Endothelial cell of umbilical vein (primary cell): ENCODE data around the gene RAB39A. TPM values are rescaled to one million over a fixed set of nuclear protein-coding genes. Genes with fewer than 3 reads are reported as not detected.

Experiments
- BruUV-seq: library from RNA; stranded (reverse); fragments of 400-500 nt; replicated peaks from 2 replicates; lab custom pipeline; 2021; lab: Mats Ljungman, UMichigan
- CTCF ChIA-PET: fragments of 300-600, 350-600 bp; sonication (Branson Sonifier 250); formaldehyde crosslinking; loops from one replicate; lab custom pipeline; 2021; ENCODE audit warnings: antibody characterized with exemption, inconsistent platforms; lab: Charles Lee
- POLR2A ChIA-PET: fragments of 300-600, 350-600 bp; sonication (Branson Sonifier 250); formaldehyde crosslinking; loops from one replicate; lab custom pipeline; 2021; ENCODE audit warnings: antibody characterized with exemption, inconsistent platforms; lab: Charles Lee
- DNase-seq: peaks from one replicate; pipeline ENCODE4 v3.0.0-alpha.2; 2011; ENCODE audit warnings: low read depth, low spot score
- FAIRE-seq: peaks from 2 replicates; lab custom pipeline; 2011; peaks lifted over from hg19 to GRCh38; lab: Jason Lieb, UNC
- H2AFZ ChIP-seq: 2 replicates; pipeline ENCODE4 v1.6.0; 2012; ENCODE audit warnings: low read depth, low read length, control low read depth, inconsistent platforms
- H3K27ac ChIP-seq: 2 replicates; pipeline ENCODE4 v1.5.1; 2011; ENCODE audit warnings: low read depth, mild to moderate bottlenecking, control low read depth, low read length, moderate library complexity; ENCODE audit not compliant: insufficient read depth
- H3K27me3 ChIP-seq, 2 experiments: 2 replicates each; pipeline versions ENCODE4 v1.6.0 to v1.6.1; 2011; ENCODE audit warnings: low read length in 2 of 2, mixed read lengths in 1 of 2; ENCODE audit not compliant: control insufficient read depth in 2 of 2, insufficient read depth in 2 of 2
- H3K36me3 ChIP-seq, 2 experiments: 2 replicates in 1 of 2; 3 replicates in 1 of 2; pipeline ENCODE4 v1.5.1; 2011; ENCODE audit warnings: low read length in 2 of 2, mild to moderate bottlenecking in 1 of 2, moderate library complexity in 1 of 2; ENCODE audit not compliant: control insufficient read depth in 2 of 2, insufficient read depth in 2 of 2; ENCODE audit errors: extremely low read depth in 1 of 2
- H3K4me1 ChIP-seq: 3 replicates; pipeline ENCODE4 v1.5.1; 2011; ENCODE audit warnings: mild to moderate bottlenecking, low read length; ENCODE audit not compliant: control insufficient read depth, insufficient read depth; ENCODE audit errors: extremely low read depth
- H3K4me2 ChIP-seq: 2 replicates; pipeline ENCODE4 v1.6.1; 2011; ENCODE audit warnings: low read length, control low read depth, mixed read lengths; ENCODE audit not compliant: insufficient read depth
- H3K4me3 ChIP-seq, 3 experiments: fragments of 200-600 bp in 1 of 3; sonication (generic), shearing (Covaris generic) in 1 of 3; replicated peaks in 1 of 3; 2 replicates each; pipeline ENCODE4 v1.5.1; 2011 to 2016; ENCODE audit warnings: control low read depth in 3 of 3, low read length in 3 of 3, mild to moderate bottlenecking in 2 of 3, inconsistent platforms in 1 of 3, low read depth in 1 of 3, moderate library complexity in 1 of 3; ENCODE audit not compliant: insufficient read depth in 1 of 3
- H3K79me2 ChIP-seq: 2 replicates; pipeline ENCODE4 v1.6.0; 2012; ENCODE audit warnings: low read length, inconsistent platforms; ENCODE audit not compliant: control insufficient read depth, insufficient read depth
- H3K9ac ChIP-seq: replicated peaks from 2 replicates; pipeline ENCODE3; 2011; ENCODE audit warnings: low read length, control low read depth; ENCODE audit not compliant: insufficient read depth; ENCODE audit errors: extremely low read depth
- H3K9me1 ChIP-seq: replicated peaks from 3 replicates; pipeline ENCODE4 v1.6.0; 2011; ENCODE audit warnings: mild to moderate bottlenecking, low read length; ENCODE audit not compliant: control insufficient read depth, insufficient read depth; ENCODE audit errors: extremely low read depth
- H3K9me3 ChIP-seq: replicated peaks from 2 replicates; pipeline ENCODE4 v1.5.1; 2012; ENCODE audit warnings: low read length, inconsistent platforms; ENCODE audit not compliant: control insufficient read depth, insufficient read depth
- H4K20me1 ChIP-seq: replicated peaks from 2 replicates; pipeline ENCODE3; 2011; ENCODE audit warnings: mild to moderate bottlenecking, low read length; ENCODE audit not compliant: control insufficient read depth, insufficient read depth; ENCODE audit errors: extremely low read depth
- CTCF ChIP-seq, 2 donors: IDR thresholded peaks; 1 replicate in 1 of 2; 2 replicates in 1 of 2; pipeline ENCODE4 v1.5.1; 2011; ENCODE audit warnings: low read length in 2 of 2, mild to moderate bottlenecking in 2 of 2, moderate library complexity in 2 of 2, control low read depth in 1 of 2, inconsistent platforms in 1 of 2, low read depth in 1 of 2; ENCODE audit not compliant: insufficient read depth in 1 of 2; ENCODE audit errors: extremely low read depth in 1 of 2
- EZH2 ChIP-seq: IDR thresholded peaks from 2 replicates; pipeline ENCODE4 v1.6.1; 2012; ENCODE audit warnings: borderline replicate concordance, low read depth, mild to moderate bottlenecking, moderate library complexity, low read length, inconsistent platforms; ENCODE audit not compliant: severe bottlenecking
- FOS ChIP-seq: IDR thresholded peaks from 2 replicates; pipeline ENCODE4 v1.6.1; 2011; ENCODE audit warnings: mild to moderate bottlenecking, low read length, moderate library complexity, borderline replicate concordance; ENCODE audit not compliant: insufficient read depth
- GATA2 ChIP-seq: IDR thresholded peaks from 2 replicates; pipeline ENCODE4 v1.7.0; 2011; ENCODE audit warnings: low read depth, mild to moderate bottlenecking, moderate library complexity, mixed read lengths, low read length; ENCODE audit not compliant: insufficient read length, insufficient read depth
- JUN ChIP-seq: IDR thresholded peaks from 2 replicates; pipeline ENCODE4 v1.6.1; 2011; ENCODE audit warnings: borderline replicate concordance, low read depth; ENCODE audit not compliant: insufficient read length, insufficient read depth
- MAX ChIP-seq: IDR thresholded peaks from 2 replicates; pipeline ENCODE4 v1.6.1; 2011; ENCODE audit not compliant: insufficient read depth, insufficient read length
- MYC ChIP-seq: IDR thresholded peaks from one replicate; pipeline ENCODE4 v1.6.1; 2011; ENCODE audit warnings: mild to moderate bottlenecking, low read depth, low read length
- POLR2A ChIP-seq: IDR thresholded peaks from 2 replicates; pipeline ENCODE4 v1.6.1; 2012; ENCODE audit warnings: low read depth, mild to moderate bottlenecking, control low read depth, low read length
- POLR2AphosphoS5 ChIP-seq: IDR thresholded peaks from 2 replicates; pipeline ENCODE4 v1.6.1; 2012; ENCODE audit warnings: low read depth, mild to moderate bottlenecking, control low read depth, low read length, moderate library complexity; ENCODE audit not compliant: insufficient read depth
- dilution Hi-C: fragments of 300-500 bp; cut with MboI; formaldehyde crosslinking; loops from one replicate; pipeline ENCODE4 v1.15.0; 2019; ENCODE audit warnings: low sequenced_read_pairs; ENCODE audit not compliant: extremely low pct_ligation_motif_present
- intact Hi-C: fragments of 100-400 bp; cut with micrococcal nuclease; formaldehyde crosslinking; loops from one replicate; pipeline ENCODE4 v1.10.0; 2022
- polyA plus RNA-seq, 4 experiments: library from polyadenylated mRNA; depleted of rRNA in 3 of 4; stranded (reverse) in 3 of 4; unstranded in 1 of 4; fragments of >200 nt; gene quantifications; 2 replicates each; pipeline versions ENCODE4 v1.2.1 to v1.2.3, GENCODE V29; 2011 to 2012; ENCODE audit warnings: missing spikeins in 1 of 4
- total RNA-seq: library from RNA; stranded (reverse); gene quantifications from 2 replicates; pipeline ENCODE4 v1.2.3, GENCODE V29; 2021

The RAB39A gene
- total and polyA plus RNA-seq, 2 donors (not counting 3 experiments of a cell fraction or from before 2014, with no cell fraction given): not detected

GRCh38 chr11:107957109-107957588 lies 28.9 kb downstream of the RAB39A start:
- POLR2A ChIA-PET: no interaction called here
- FAIRE-seq: no peak

More at GRCh38 chr11:107957109-107957588, 28.9 kb downstream of the RAB39A start:
- TF ChIP-seq POLR2AphosphoS5 (no peak), MAX (no peak), JUN (no peak), CTCF (IDR thresholded peaks at IDR 0.05; ENCODE audit: extremely low read depth in 1 of 2, insufficient read depth in 1 of 2, low read depth in 1 of 2, low read length in 2 of 2) (no peak), EZH2 (no peak), FOS (no peak), GATA2 (no peak), MYC (no peak), POLR2A (no peak)
- Histone ChIP-seq H3K9me1 (no peaks in the 10 kb centered on the region), H3K27ac (no peak overlapping the region), H3K79me2 (no peaks in the 10 kb centered on the region), H3K4me2 (no peak overlapping the region), H3K36me3 (no peaks in the 10 kb centered on the region), H3K4me3 (no peak overlapping the region), H3K27me3 (peaks cover 3 to 8% of the 10 kb centered on the region in 2 experiments), H3K9ac (no peak overlapping the region), H4K20me1 (no peaks in the 10 kb centered on the region), H3K9me3 (no peaks in the 10 kb centered on the region), H3K4me1 (no peaks in the 10 kb centered on the region), H2AFZ (no peak overlapping the region)
- CTCF ChIA-PET: interaction anchor here (0.7 kb wide), 1 partner anchor 20 kb away, joined by 3 read pairs; no protein-coding TSS in a partner anchor
- DNase-seq: no peak
- no TSS peak for BruUV-seq
- intact Hi-C loops (no loop called here), dilution Hi-C loops (no loop called here)
